NCI-H82 treated with DMSO at 0.1 percent for 48 hours (cell line): ENCODE results near the gene CTU1.

Experiments used
- DNase-seq: peaks from one replicate; lab custom pipeline; 2025; ENCODE audit not compliant: unreplicated experiment; lab: John Stamatoyannopoulos, UW

Gene CTU1

DNA sequence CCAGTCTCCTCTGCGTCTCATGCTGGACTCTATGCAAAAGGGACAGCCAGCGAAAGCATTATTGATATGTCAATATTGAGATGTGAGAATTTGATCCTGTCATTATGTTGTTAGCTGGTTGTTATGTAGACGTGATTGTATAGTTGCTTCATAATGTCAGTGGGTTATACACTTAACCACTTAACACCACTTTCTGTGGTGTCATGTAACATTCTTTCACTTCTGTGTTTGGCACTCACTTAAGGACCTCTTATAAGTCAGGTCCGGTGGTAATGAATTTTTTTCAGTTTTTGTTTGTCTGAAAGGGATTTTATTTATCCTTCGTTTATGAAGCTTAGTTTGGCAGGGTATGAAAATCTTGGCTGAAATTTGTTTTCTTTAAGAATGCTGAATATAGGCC is 26.8 kb upstream of the CTU1 start:
- no peak for DNase-seq

DNA sequence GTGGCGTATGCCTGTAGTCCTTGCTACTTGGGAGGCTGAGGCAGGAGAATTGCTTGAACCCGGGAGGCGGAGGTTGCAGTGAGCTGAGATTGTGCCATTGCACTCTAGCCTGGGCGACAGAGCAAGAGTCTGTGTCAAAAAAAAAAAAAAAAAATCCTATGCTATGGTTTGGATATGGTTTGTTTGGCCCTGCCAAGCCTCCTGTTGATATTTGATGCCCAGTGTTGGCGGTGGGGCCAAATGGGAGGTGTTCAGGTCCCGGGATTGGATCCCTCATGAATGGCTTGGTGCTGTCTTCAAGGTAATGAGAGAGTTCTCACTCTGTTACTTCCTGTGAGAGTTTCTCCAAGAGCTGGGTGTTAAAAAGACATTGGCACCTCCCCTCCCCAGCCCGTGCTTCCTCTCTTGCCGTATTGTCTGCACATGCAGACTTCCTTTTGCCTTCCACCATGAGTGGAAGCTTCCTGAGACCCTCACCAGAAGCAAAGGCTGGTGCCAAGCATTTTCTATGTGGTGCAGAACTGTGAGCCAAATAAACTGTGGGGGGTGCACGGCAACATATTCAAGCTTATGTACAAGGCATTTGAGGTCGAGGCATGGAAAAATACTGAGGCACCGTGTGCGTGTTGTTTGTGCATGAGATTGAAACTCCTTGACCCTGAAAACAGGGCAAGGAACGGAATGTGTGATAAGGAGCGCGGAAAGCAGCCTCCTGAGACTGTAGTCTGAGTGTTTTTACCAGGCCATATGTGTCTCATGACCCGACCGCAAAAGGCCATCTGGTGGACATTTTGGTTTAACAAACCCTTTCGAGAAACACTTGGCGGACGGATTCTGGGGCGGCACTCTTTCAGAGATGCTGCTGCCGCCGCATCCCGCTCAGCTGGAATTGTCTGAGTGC is 23.8 kb upstream of the CTU1 start:
- peak; percentile 18 for DNase-seq

DNA sequence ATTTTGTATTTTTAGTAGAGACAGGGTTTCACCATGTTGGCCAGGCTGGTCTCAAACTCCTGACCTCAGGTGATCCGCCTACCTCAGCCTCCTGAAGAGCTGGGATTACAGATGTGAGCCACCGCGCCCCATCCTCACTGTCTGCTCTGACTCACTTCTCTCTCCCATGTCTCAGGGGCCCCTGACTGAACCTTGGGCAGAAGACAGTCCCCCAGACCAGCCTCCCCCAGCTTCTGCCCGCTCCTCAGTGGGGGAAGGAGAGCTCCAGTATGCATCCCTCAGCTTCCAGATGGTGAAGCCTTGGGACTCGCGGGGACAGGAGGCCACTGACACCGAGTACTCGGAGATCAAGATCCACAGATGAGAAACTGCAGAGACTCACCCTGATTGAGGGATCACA is 21.5 kb upstream of the CTU1 start:
- DNase-seq = no peak

DNA sequence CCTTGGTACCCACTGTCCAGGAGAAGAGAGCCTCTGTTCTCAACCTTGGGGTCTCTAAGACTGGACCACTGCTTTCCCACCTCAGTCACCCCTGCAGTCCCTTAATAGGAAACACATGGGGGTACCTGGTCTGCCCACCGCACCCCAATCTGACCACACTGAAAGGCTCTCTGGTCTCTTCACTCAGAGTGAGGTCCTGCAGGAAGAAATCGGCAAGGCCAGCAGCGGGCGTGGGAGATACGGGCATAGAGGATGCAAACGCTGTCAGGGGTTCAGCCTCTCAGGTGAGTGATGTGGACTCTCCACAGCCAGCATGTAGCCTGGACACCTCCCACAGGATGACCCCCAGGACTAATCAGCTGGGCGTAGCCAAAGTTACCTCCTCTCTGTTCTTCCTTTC is 20.0 kb upstream of the CTU1 start:
- DNase-seq = no peak

DNA sequence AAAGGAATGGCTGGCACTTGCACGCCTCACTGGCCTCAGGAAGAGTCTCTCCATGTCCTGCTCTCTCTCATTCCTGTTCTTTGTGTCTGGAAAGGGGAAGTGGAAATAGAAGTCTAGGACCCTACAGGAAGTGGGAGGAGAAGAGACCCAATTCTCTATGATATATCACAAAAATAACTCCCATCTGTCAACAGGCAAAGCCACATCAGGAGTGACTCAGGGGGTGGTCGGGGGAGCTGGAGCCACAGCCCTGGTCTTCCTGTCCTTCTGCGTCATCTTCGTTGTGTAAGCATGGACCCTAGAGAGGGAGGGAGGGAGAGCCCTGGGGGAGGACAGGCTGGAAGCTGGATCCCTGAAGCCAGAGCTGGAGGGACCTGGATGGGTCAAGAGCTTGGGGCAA is 19.5 kb upstream of the CTU1 start:
- no peak for DNase-seq

DNA sequence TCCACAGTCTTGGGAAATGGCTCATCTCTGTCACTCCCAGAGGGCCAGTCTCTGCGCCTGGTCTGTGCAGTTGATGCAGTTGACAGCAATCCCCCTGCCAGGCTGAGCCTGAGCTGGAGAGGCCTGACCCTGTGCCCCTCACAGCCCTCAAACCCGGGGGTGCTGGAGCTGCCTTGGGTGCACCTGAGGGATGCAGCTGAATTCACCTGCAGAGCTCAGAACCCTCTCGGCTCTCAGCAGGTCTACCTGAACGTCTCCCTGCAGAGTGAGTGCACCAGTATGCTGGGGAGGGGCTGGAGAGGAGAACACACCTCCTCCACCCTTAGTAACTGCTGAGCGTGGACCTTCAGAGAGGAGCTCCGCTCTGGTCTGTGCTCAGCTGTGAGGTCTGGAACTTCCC is 18.8 kb upstream of the CTU1 start:
- DNase-seq = no peak

DNA sequence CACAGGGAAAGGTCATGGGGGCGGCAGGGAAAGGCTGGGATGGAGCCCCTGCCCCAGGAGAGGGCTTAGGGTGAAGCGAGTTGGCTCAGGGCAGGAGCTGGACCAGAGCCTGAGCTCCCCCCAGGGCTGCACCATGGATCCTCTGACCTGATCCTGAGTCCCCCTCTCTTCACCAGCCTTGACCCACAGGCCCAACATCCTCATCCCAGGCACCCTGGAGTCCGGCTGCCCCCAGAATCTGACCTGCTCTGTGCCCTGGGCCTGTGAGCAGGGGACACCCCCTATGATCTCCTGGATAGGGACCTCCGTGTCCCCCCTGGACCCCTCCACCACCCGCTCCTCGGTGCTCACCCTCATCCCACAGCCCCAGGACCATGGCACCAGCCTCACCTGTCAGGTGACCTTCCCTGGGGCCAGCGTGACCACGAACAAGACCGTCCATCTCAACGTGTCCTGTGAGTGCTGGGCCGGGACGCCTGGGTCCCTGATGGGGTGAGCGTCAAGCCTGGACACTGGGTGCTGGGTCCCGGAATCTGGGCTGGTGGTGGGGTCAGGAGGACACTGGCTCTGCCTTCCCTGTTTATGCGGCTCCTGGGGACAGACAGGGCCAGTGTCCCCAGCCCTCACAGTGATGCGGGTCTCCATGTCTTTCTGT is 17.3 kb upstream of the CTU1 start:
- DNase-seq = no peak

DNA sequence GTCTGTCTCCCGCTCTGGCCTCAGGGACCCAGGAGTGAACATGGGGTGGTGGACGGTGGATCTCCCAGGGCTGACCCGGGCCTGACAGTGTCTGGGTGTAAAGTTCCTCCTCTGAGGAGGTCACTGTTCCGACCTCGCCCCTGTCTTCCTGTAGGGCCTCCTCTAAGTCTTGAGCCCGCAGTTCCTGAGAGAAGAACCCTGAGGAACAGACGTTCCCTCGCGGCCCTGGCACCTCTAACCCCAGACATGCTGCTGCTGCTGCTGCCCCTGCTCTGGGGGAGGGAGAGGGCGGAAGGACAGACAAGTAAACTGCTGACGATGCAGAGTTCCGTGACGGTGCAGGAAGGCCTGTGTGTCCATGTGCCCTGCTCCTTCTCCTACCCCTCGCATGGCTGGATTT is 16.5 kb upstream of the CTU1 start, which contains the start of gene SIGLEC9:
TSS of gene SIGLEC9 (plus strand) at position 178 of the 400 bp plus-strand sequence. CDS start at position 247, 69 bp downstream.
- no peak for DNase-seq

DNA sequence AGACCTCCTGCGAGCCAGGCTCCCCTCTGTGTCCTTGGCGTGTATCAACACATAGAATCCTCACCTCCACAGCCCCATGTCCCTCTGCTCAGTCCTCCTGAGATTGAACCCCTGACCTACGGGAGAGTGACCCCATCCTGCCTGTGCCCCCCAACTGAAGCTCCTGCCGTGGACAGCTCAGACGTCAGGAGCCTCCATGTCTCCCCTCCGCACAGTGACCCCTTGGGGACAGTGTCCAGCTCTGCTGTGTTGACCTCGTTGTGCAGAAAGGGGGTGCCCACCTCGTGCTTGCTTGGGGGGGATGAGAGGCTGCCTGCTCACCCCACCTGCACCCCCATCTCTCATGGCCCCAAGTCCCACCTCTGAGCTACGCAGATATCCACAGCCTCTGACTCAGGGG is 16.0 kb upstream of the CTU1 start:
- no peak for DNase-seq

DNA sequence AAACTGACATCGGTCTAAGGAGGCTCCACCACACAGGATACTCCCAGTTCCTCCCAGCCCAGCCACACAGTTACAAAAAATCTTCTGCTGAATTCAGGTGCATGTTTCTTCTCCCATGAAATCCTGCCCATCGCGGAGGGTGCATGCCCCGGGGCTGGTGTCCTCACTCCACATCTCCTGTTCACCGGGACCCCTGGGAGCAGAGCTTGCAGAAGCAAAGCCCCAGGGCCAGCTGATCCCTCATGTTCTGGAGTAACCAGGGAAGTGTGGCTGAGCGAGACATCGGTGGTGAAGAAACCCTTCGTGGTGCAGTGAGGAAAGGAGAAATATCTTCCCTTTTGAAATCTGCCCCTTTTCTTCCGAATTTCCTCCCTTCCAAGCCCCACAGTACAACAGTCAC is 15.6 kb upstream of the CTU1 start:
- no peak for DNase-seq

DNA sequence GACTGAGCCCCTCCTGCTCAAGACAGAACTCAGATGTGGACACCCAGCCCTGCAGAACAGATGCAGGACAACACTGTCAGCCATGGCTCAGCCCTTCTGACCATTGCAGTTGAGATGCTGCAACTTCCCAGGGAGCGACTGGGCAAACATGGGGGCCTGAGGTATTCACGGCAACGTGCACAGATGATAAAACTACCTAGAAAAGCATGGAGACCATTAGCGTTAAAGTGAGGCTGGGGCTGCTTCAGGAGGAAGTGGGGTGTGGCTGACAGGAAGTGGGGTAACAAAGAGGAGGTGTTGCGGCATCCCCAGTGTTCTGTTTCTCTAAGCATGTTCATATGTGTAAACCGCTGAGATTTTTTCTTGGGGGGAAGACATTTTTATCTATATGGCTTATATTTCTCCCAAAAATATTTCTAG is 15.2 kb upstream of the CTU1 start:
- DNase-seq = no peak

DNA sequence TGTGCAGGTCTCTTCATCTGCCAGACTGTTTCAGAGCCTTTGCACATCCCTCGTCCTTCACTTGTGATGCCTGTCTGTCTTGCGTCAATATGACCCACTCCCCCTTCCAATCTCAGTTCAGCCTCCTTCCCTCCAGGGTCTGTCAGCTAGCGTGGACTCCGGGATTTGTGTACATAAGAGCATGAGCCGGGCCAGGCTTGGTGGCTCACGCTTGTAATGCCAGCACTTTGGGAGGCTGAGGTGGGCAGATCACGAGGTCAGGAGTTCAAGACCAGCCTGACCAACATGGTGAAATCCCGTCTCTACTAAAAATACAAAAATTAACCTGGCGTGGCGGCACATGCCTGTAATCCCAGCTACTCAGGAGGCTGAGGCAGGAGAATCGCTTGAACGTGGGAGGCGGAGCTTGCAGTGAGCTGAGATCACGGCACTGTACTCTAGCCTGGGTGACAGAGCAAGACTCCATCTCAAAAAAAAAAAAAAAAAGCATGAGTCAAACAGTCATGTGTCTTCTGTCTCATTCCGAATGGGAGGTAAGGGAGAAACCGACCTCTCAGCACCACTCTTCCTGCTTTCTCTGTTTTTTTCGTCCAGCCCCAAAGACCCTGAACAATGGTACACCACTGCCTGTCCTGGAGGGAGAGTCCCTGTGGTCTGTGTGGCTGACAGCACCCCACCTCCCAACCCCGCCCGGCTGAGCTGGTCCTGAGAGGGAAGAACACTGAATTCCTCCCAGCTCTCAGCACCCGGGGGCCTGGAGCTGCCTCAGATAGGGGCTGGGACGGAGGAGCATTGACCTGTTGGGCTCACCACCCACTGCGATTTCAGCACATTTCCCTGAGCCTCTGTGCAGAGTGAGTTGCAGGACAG is 14.1 kb upstream of the CTU1 start:
- no peak for DNase-seq

DNA sequence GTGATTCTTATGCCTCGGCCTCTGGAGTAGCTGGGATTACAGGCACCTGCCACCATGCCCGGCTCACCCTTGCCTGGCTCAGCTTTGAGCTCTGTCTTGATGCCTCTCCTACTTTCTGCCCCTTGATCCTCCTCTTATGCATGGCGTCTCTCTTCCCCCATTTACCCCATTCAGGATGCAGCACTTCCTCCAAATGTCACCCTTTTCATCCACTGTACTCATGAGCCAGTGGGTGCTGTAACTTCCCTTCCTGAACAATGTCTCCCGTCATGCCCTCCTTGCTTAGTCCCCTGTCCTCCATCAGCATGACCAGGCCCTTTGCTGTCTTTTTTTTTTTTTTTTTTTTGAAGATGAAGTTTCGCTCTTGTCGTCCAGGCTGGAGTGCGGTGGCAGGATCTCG is 13.0 kb upstream of the CTU1 start:
- no peak for DNase-seq

DNA sequence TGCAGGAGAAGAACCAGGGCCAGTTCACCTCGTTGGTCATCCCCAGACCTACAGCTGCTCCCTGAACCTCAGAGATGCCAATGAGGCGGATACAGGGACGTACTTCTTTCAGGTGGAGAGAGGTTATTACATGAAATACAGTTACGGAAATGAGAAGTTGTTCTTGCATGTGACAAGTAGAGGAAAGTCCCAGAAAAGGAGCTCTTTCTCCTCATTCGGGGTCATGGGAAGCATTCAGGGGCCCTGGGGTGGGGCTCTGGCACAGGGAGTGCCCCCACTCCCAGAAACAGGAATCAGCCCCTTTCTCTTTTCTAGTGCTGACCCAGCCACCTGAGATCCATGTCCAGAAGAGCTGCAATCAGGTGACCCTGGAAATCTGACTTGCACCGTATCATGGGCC is 12.0 kb upstream of the CTU1 start:
- DNase-seq = no peak

DNA sequence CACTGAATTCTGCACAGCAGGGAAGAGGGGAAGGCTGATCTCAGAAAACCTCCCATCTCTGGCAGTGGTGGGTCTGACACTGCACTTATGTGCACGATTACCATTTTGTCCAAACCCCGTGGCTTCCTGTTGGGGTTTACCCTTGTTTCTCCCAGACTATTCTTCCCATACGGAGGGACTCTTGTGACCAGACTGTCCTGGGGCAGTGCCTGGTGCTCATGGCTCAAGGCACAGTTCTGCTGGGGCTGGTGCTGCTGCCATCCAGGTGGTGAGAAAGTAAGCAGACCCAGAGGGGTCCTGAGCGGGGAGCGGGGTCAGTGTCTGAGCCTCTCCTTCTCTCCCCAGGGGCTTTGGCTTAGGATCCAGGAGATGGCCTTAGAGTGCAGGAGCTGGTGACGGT is 11.4 kb upstream of the CTU1 start:
- DNase-seq = no peak

DNA sequence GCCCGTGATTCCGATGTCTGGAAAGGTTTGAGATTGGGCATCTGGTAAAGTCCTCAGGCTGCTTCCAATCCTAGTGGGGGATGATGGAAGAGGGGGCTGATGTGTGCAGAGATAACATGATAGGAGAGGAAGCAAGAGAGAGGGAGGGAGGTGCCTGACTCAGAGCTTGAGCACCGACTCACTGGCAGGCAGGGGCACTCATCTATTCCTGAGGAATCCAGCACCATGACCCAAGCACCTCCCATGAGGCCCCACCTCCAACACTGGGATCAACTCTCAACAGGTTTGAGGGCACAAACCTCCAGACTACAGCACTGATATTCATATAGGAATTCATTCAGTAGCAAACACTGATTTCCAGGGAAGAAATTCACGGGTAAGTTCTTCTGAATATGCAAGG is 10.9 kb upstream of the CTU1 start:
- no peak for DNase-seq

DNA sequence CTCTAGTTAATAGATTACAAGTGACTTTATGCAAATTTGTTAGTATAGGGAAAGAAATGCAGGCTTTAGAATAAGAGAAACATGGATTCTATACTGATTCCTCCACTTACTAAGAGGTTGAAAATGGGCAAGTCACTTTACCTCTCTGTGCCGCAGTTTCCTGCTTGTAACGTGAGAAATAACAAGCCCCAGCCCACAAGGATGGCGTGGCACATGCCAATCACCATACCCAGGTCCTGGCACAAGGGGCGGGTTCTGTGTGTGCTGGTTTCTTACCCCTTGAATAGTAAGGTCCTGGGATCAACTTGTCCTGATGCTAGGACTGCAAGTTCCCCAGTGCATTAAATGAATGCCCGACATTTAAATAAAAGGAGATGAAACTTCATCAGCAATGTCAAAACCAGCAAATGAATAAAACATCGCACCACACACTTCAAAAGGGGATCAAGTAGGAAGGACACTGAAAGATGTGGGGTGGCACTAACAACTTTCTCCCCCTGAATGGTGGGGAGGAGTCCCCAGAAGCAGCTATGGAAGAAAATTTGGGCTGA is 8.6 kb upstream of the CTU1 start:
- no peak for DNase-seq

DNA sequence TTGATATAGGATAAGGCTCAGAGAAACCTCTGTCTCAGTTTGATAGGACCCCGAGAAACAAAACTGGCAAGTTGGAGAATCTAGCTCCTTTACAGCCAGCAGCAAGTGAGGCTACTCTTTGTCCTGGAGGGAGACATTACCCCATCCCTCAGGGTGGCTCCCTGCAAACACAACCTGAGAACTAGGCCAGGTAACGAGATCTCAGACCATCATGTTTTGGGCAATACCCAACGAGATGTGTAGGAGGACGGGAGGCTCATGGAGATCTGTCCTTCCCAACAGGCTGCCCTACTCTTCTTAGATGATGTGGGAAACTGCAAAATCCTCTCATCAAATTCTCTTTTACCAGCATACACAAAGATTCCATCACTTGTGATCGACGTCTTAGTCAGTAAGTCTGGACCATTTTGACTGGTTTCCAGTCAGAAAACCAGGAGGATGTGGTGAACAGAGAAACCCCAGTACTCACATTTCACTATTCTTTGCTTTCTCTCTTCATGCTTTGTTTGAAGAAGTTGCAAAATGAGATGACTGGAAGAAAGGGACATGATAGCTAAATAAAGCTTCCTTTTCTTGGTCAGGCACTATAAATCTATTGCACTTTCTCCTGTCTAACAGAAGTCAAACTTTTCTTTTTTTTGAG is 6.0 kb upstream of the CTU1 start:
- no peak for DNase-seq

DNA sequence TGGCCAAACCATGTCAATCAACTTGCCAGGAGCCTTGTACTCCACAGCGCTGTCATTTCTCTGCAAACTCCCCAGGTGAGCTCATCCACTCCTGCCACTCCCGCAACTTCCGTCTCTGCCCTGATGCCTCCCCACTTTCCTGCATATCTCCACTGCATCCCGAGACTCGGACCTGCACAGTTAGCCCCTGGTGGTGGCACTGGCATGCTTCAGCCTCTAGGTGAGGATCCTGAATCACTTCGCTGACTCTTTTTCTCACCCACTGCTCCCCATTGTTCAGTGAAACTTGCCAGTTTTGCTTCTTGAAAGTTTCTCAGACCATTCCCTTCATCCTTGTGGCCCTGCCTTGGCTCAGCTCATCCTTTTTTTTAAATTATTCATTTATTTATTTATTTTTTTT is 3.4 kb upstream of the CTU1 start:
- DNase-seq = no peak

DNA sequence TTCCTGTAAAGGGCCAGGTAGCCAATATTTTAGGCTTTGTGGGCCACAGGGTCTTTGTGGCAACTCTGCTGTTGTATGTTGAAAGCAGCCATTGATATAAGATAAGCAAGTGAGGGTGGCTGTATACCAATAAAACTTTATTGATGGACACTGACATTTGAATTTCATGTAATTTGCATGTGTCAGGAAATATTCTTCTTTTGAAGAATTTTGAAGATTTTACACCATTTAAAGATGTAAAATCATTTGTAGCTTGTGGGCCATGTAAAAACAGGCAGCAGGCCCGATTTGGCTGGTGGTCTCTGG is 2.4 kb upstream of the CTU1 start:
- DNase-seq = no peak

DNA sequence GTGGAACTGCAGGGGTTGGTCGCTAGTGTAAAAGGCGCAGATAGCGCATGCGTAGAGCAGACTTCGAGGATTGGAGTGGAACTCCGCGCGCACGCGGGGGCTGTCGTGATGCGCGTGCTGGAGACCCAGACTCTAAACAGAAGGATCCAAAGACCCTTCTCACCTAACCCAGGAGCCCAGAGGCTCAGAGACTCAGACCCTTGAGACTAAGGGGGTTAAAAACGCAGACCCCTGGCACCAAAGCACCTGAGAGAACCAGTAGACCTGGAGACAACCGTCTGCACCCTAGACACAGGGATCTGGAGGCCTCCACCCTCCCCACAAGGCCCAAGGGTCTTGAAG is 567 bp upstream of the CTU1 start:
- DNase-seq = no peak
